HCT116 (cell line): Measurements from ENCODE around the gene MACC1. TPM values are rescaled to one million over a fixed set of nuclear protein-coding genes. Genes with fewer than 3 reads are reported as not detected.

Experiments used
- ATAC-seq: fragments of 200-7000 bp; cut with Tn5 transposase; 2 replicates; pipeline ENCODE4 v1.9.1; 2020; ENCODE audit warnings: mild to moderate bottlenecking, moderate library complexity
- BruUV-seq: library from RNA; stranded (reverse); fragments of 400-500 nt; replicated peaks from 2 replicates; lab custom pipeline; 2021; lab: Mats Ljungman, UMichigan
- CTCF ChIA-PET: fragments of 300-600 bp; sonication (Branson Sonifier 250); formaldehyde crosslinking; loops from one replicate; lab custom pipeline; 2021; ENCODE audit warnings: antibody characterized with exemption; lab: Charles Lee
- POLR2A ChIA-PET: fragments of 300-600, 350-600 bp; sonication (Branson Sonifier 250); formaldehyde crosslinking; loops from one replicate; lab custom pipeline; 2021; ENCODE audit warnings: antibody characterized with exemption; lab: Charles Lee
- RAD21 ChIA-PET, 2 experiments: fragments of 300-600 bp; sonication (Branson Sonifier 250); formaldehyde crosslinking; loops; one replicate each; lab custom pipeline; 2023; ENCODE audit warnings: low total read pairs in 2 of 2; ENCODE audit not compliant: uncharacterized antibody in 2 of 2, unreplicated experiment in 2 of 2, low non-redundant PET in 1 of 2; lab: Charles Lee
- DNase-seq: peaks from one replicate; pipeline ENCODE4 v3.0.0-alpha.2; 2010; ENCODE audit warnings: low read depth, low spot score
- H2AFZ ChIP-seq: fragments of 200-600 bp; shearing (Covaris generic), sonication (generic); 2 replicates; pipeline ENCODE4 v1.6.1; 2017; ENCODE audit warnings: low read depth, mixed run types, mixed read lengths, antibody characterized with exemption, low read length; ENCODE audit not compliant: poor library complexity, severe bottlenecking
- H3K27ac ChIP-seq: 2 replicates; pipeline ENCODE4 v1.5.1; 2012; ENCODE audit warnings: low read depth, low read length
- H3K27me3 ChIP-seq: fragments of 200-600 bp; sonication (generic); 2 replicates; pipeline ENCODE4 v1.6.1; 2016; ENCODE audit warnings: mixed run types, low read length, mixed read lengths; ENCODE audit not compliant: insufficient read depth
- H3K36me3 ChIP-seq, 2 experiments: fragments of 200-500 bp in 1 of 2; fragments of 200-600 bp in 1 of 2; sonication (Bioruptor generic) in 1 of 2; sonication (generic) in 1 of 2; 2 replicates each; pipeline versions ENCODE4 v1.5.1 to v1.6.1; 2014 to 2016; ENCODE audit warnings: low read length in 2 of 2, inconsistent platforms in 1 of 2, mixed read lengths in 1 of 2, mixed run types in 1 of 2; ENCODE audit not compliant: insufficient read depth in 2 of 2, control insufficient read depth in 1 of 2
- H3K4me1 ChIP-seq, 2 experiments: fragments of 200-600 bp in 1 of 2; sonication (generic) in 1 of 2; 2 replicates each; pipeline versions ENCODE4 v1.5.1 to v1.6.1; 2012 to 2017; ENCODE audit warnings: low read length in 2 of 2, inconsistent platforms in 1 of 2, mild to moderate bottlenecking in 1 of 2, mixed read lengths in 1 of 2, mixed run types in 1 of 2, moderate library complexity in 1 of 2; ENCODE audit not compliant: insufficient read depth in 2 of 2, control insufficient read depth in 1 of 2
- H3K4me2 ChIP-seq: fragments of 200-600 bp; sonication (generic); 2 replicates; pipeline ENCODE4 v1.6.1; 2017; ENCODE audit warnings: mixed run types, low read length, mixed read lengths
- H3K4me3 ChIP-seq, 2 experiments: fragments of 200-600 bp in 1 of 2; sonication (generic) in 1 of 2; replicated peaks in 1 of 2; 2 replicates each; pipeline ENCODE4 v1.5.1; 2011 to 2016; ENCODE audit warnings: low read length in 2 of 2, control low read depth in 1 of 2, low read depth in 1 of 2, mild to moderate bottlenecking in 1 of 2, mixed read lengths in 1 of 2, mixed run types in 1 of 2
- H3K79me2 ChIP-seq: fragments of 200-600 bp; sonication (generic); 2 replicates; pipeline ENCODE4 v1.6.1; 2017; ENCODE audit warnings: mild to moderate bottlenecking, mixed run types, low read length, moderate library complexity, mixed read lengths; ENCODE audit not compliant: insufficient read depth
- H3K9ac ChIP-seq: fragments of 200-600 bp; sonication (generic); 2 replicates; pipeline ENCODE4 v1.6.1; 2016; ENCODE audit warnings: low read length, mixed read lengths
- H3K9me2 ChIP-seq: fragments of 200-600 bp; sonication (generic), shearing (Covaris generic); 2 replicates; pipeline ENCODE4 v1.6.1; 2017; ENCODE audit warnings: mixed run types, mild to moderate bottlenecking, moderate library complexity; ENCODE audit not compliant: insufficient read depth
- H3K9me3 ChIP-seq, 2 experiments: fragments of 200-500 bp in 1 of 2; fragments of 200-600 bp in 1 of 2; sonication (Bioruptor generic) in 1 of 2; sonication (generic) in 1 of 2; 2 replicates each; pipeline ENCODE4 v1.6.1; 2014 to 2017; ENCODE audit warnings: low read length in 2 of 2, mixed read lengths in 2 of 2, inconsistent platforms in 1 of 2, low read depth in 1 of 2, mild to moderate bottlenecking in 1 of 2, mixed run types in 1 of 2, moderate library complexity in 1 of 2; ENCODE audit not compliant: control insufficient read depth in 1 of 2, insufficient read depth in 1 of 2
- H4K20me1 ChIP-seq: fragments of 200-600 bp; sonication (generic), shearing (Covaris generic); 2 replicates; pipeline ENCODE4 v1.6.1; 2017; ENCODE audit warnings: mixed run types, mild to moderate bottlenecking, moderate library complexity; ENCODE audit not compliant: insufficient read depth
- CBX3 ChIP-seq: IDR thresholded peaks from 2 replicates; pipeline ENCODE4 v1.6.1; 2012; ENCODE audit warnings: low read depth
- SRF ChIP-seq: IDR thresholded peaks from 2 replicates; pipeline ENCODE4 v1.6.1; 2012; ENCODE audit warnings: low read depth
- YY1 ChIP-seq: IDR thresholded peaks from 2 replicates; pipeline ENCODE4 v1.6.1; 2011; ENCODE audit warnings: low read length, low read depth, moderate library complexity, mild to moderate bottlenecking; ENCODE audit not compliant: insufficient replicate concordance; ENCODE audit errors: extremely low read depth
- intact Hi-C: fragments of 100-400 bp; cut with micrococcal nuclease; formaldehyde crosslinking; loops from 2 replicates; pipeline ENCODE4 v1.10.0; 2022
- total RNA-seq: library from RNA; stranded (reverse); gene quantifications from one replicate; pipeline ENCODE4 v1.2.1, GENCODE V29; 2021; ENCODE audit not compliant: unreplicated experiment

MACC1 gene
- total RNA-seq, 1 experiment from 2014 or later, result 9.8 TPM

GRCh38 chr7:20241911-20242261 is 24.7 kb upstream of the MACC1 start:
- ATAC-seq (no peak), DNase-seq (no peak)
- ChIA-PET POLR2A (no interaction called here), RAD21 (no interaction called here), CTCF (no interaction called here)
- H3K4me1 ChIP-seq, result no peaks in the 10 kb centered on the region
- no peak overlapping the region for H2AFZ ChIP-seq
- no peaks in the 10 kb centered on the region for H3K9me2 ChIP-seq
- intact Hi-C loops, result no loop called here
- no TSS peak for BruUV-seq
- H3K9me3 ChIP-seq, result no peaks in the 10 kb centered on the region
- no peaks in the 10 kb centered on the region for H3K27me3 ChIP-seq
- H4K20me1 ChIP-seq, result no peaks in the 10 kb centered on the region
- no peak overlapping the region for H3K4me2 ChIP-seq
- no peaks in the 10 kb centered on the region for H3K79me2 ChIP-seq
- no peak overlapping the region for H3K4me3 ChIP-seq
- H3K27ac ChIP-seq, result no peak overlapping the region
- no peak overlapping the region for H3K9ac ChIP-seq
- TF ChIP-seq SRF (no peak), CBX3 (no peak)
- no peaks in the 10 kb centered on the region for H3K36me3 ChIP-seq

DNA sequence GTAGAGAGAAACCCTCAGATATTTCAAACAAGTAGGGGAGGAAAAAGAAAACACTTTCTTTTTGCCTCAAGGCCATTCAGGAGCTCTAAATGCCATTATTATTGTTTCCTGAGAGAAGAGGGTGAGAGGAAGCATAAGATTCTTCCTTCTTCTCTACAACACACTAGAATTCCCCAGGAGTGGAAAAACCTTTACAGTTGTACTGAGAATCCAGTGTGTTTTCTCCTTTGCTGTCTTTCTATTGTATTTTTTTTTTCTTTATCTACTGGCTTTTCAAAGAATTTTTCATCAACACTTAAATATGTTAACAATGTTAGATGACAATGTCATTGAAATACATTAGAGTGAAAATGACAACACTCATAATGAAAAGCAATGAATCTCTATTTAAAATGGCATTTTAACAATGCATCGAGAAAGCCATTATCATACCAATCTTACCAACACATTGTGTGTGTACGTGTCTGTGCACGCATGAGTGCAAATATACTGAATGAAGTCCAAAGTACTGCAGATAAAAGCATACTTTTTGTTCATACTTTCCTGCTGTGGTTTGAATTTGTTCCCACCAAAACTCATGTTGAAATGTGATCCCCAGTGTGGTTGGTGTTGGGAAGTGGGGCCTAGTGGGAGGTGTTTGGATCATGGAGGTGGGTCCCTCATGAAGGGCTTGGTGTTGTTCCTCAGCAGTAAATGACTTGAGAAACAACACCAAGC is 24.2 kb upstream of the MACC1 start:
- no peak overlapping the region for H2AFZ ChIP-seq
- POLR2A ChIA-PET, result no interaction called here

More for the DNA sequence above, 24.2 kb upstream of the MACC1 start:
- no peaks in the 10 kb centered on the region for H3K9me3 ChIP-seq
- H3K4me2 ChIP-seq, result no peak overlapping the region
- no peaks in the 10 kb centered on the region for H3K79me2 ChIP-seq
- H3K36me3 ChIP-seq, result no peaks in the 10 kb centered on the region
- CTCF ChIA-PET, result no interaction called here
- RAD21 ChIA-PET, result no interaction called here
- H3K4me1 ChIP-seq, result peaks cover 0 to 3% of the 10 kb centered on the region in 2 experiments; a peak in 1 of 4 replicates
- ATAC-seq, result no peak
- no peak overlapping the region for H3K9ac ChIP-seq
- no peak for TF ChIP-seq YY1
- no peak overlapping the region for H3K4me3 ChIP-seq
- H4K20me1 ChIP-seq, result no peaks in the 10 kb centered on the region
- no peak for DNase-seq
- H3K27ac ChIP-seq, result no peak overlapping the region
- intact Hi-C loops, result no loop called here
- no TSS peak for BruUV-seq
- H3K27me3 ChIP-seq, result no peaks in the 10 kb centered on the region
- no peaks in the 10 kb centered on the region for H3K9me2 ChIP-seq
